Suppressor macrophage treated with lipopolysaccharide for 4 hours (primary cell): ENCODE results near the gene GRAMD1B.
A peak's percentile ranks its signal among the peaks of the same experiment; 100 is the strongest.

ENCODE experiments used
- DNase-seq: peaks from one replicate; pipeline ENCODE4 v3.0.0-alpha.2; 2020

The GRAMD1B gene

GRCh38 chr11:123409456-123410217 lies 20.4 kb upstream of the GRAMD1B start:
- no peak for DNase-seq

DNA sequence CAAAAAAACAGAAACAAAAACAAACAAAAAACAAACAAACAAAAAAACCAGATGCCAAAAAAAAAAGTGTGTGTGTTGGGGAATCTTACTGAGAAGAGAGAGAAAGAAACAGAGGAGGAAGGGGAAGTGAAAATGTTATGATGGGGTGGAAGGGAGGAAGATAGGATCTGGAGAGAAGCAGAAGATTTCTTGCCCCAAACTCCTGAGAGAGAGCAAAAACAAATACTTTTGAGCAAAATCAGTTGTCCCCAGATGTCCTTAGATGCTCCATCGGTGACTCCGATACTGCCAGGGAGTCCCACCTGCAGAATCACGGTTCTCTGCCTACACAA lies 19.9 kb upstream of the GRAMD1B start:
- no peak for DNase-seq

DNA sequence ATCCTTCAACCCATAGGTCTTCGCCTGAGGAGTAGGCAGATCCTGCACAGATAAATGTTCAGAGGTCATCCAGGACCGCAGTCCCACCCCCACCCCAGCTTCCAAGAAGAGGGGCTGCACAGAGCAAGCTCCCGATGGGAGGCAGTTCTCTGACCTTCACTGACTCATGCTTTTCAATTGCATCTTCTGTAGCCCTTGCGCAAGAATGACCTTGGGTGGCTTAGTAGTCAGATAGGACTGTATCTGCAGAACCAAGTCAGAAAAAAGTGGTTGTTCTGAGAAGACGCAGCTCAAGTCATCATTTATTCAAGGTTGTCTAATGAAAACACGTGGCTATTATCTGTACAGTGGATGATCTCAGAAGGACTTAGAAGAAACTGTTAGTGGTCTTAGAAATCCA lies 16.4 kb upstream of the GRAMD1B start:
- DNase-seq, result peak; percentile 77

DNA sequence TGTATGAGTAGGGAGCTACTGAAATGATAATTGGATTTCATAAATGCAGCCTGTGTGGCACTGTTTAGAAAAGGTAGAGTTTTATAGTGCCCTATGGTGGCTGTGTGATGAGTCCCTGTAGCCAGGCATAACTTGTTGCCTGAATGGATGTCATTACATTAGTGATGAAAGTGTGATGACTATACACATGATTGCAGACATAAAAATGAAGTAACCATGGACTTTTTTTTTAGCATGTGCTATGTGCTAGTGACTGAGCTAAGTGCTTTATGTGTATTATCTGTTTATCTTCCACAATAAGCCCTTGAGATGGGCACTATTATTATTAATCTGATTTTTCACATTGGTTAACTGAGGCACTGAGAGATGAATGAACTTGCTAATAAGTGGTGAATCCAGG lies 13.5 kb upstream of the GRAMD1B start:
- DNase-seq, result peak; percentile 62

GRCh38 chr11:123418351-123419114 lies 11.5 kb upstream of the GRAMD1B start:
- no peak for DNase-seq

- no peak for DNase-seq
These were observed 10.2 kb upstream of the GRAMD1B start for GRCh38 chr11:123419731-123420452.

- peak; percentile 87 for DNase-seq
These were observed 8.5 kb upstream of the GRAMD1B start for GRCh38 chr11:123421589-123421988.

DNA sequence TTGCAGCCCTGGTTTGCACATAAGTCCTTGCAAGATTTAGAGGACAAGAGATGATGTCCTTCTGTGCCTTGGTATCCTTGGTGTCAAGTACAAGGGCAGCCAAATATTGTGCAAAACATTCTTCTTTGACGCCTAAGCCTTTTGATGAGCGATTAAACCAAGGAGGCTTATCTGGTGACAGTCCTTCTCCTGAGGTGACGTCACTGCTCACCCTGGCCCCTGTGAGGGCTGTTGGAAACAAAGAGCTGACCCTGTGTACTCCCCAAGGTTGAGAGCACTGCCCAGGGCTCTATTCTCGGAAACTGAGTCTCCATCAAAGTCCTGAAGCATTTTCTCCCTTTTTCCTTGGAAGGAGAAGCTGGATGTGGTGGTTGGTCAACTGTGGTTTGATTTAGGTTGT lies 4.7 kb upstream of the GRAMD1B start:
- DNase-seq, result no peak

DNA sequence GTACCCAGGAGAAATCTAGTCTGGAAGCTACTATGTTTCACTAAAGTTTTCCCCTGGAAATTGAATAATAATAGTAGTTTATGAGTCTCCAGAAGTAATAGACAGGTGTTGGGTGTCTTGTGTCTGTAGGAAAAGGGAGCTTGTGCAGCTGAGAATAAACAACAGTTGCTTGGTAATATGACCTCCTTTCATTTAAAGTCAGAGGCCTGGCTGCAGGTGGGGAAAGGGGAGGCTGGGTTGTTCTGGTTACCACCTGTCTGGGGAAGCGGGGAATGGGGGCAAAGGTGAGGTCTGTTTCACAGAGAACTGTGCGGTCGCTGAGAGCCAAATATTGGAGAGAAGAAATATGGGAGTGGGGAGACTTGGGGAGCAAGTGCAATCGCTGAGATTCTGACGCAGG lies 3.3 kb upstream of the GRAMD1B start:
- DNase-seq, result no peak

- no peak for DNase-seq
These were observed 2.7 kb upstream of the GRAMD1B start for GRCh38 chr11:123427405-123427804.

DNA sequence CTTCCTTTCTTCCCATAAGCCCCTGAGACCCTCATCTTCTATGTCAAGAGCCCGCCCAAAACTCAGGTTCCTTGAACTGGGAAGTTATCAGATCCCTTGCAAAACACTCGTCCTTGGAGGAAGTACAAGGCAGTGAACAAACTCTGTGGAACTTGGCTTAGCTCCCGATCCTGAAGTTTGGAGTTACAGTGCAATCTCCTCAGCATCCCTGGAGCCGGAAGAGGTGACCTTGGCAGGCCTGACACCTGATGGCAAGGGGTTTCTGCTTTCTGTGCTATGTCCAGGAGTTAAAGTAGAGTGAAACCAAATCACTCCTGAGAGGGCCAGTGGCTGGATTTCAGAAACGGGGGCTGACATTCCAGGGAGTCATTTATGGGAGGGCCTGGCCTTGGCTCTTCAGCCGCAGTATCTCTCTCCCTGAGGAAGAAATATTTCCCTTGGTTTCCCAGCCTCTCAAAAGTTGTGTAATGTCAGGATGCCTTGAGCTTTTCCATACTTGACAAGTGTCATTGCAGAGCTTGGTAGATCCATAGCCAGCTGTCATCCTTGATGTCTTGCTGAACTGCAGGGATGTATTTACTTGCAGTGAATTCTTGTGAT lies 1.9 kb upstream of the GRAMD1B start:
- DNase-seq, result no peak

DNA sequence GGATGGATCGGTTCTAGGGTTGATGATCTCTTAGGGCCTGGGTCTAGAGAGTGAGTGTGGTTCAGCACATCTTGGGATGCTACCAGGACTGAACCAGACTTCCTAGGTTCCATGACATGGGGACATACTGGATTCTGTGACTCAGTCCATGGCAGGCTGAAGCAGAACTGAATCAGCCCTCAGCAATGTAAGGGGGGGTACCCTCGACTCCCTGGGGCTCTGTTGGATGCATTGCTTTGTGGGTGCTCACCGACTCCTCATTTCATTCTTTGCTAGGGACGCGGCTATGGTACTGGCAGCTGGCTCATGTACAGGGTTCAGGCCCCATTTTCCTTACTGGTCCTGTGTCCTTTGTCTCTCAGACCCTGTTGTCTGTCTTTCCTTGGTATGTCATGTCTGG lies 733 bp upstream of the GRAMD1B start:
- DNase-seq, result no peak

DNA sequence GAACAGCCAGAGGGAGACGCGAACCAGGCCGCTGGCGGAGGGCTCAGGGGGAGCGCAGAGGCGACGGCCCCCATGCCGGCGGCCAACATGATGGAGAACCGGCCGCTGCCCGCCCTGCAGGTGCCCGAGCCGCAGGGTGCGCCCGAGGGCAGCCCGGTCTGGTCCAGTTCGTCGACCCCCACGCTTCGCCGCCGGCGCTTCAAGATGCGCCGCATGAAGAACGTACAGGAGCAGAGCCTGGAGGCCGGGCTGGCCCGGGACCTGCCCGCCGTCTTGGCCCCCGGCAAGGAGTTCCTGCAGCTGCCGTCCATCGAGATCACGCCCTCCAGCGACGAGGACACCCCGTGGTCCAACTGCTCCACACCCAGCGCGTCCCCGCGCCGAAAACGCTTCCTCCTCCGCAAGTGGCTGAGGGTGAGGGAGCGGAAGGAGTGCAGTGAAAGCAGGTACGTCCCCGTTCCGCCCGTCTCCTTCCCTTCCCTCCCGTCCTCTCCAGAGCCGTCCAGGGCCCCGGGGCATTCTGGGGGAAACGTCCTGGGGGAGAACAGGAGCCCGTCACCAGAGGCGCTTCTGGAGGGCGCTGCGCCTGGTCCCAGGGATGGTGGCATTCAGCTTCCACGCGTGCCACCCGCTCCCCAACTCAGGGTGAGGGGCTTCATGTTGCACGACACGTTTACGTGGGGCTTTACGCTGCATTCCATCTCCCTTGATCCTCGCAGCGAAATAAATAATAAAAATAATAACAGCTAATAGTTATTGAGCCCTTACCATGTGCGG lies 840 bp downstream of the GRAMD1B start:
- DNase-seq, result peak; percentile 68

- no peak for DNase-seq
These were observed 1.6 kb downstream of the GRAMD1B start for GRCh38 chr11:123431619-123432018.

- DNase-seq, result no peak
These were observed 4.2 kb downstream of the GRAMD1B start for GRCh38 chr11:123434262-123434661.

- DNase-seq, result peak; percentile 49
These were observed 4.8 kb downstream of the GRAMD1B start for GRCh38 chr11:123434911-123435310.

DNA sequence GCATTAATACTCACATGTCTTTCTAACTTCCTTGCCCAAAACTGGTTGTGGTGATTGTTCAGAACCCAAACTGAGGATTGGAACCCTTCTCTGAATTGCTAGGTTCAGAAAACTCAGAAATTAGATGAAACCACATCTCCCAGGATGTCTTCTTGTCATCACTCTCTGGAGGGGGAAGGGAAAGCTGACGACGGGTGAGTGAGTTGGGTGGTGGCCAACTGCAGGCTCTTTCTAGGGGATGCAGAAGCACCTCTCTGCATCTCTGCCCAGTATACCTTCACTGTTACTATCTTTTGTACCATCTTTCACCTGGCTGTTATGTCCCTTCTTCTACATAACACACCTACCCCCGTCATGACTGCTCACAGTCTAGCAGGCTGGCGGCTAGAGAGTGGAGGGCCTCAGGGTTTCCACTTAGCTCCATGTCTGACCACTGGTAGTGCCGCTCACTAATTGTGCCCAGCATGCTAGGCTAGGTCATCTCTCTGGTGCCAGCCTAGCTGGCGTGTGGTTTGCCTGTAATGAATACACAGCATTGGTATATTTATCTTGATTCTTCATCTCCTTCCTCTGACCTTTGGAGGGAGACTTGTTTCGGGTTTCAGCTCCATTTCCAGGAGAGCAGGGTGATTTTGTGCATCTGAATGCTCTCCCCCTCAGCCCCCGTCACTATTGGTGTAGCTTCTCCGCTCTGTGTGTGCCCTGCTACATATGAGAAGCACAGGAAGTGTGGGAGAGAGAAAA lies 7.3 kb downstream of the GRAMD1B start:
- DNase-seq, result no peak

DNA sequence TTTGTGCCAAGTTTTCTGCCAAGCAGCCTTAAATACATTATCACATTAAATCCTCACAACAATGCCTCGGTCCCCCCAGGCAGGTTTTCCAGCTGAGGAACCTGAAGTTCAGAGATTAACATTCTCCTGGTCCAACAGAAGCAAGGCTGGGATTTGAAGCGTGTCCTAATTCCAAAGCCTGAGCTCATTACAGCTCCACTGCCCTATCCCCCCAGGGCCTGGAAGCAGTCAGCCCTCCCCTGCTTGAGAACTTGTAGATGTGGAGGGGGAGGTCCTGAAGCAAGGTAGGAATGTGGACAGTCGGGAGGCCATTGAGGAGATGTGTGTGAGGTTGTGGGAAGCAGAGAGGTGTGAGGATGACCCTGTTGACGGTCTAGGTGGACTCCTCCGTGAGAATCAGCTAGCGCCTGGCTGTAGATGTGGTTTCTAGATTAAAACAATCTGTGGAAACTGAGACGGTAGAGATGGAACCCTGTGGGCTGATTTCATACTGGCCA lies 8.1 kb downstream of the GRAMD1B start:
- DNase-seq, result no peak

DNA sequence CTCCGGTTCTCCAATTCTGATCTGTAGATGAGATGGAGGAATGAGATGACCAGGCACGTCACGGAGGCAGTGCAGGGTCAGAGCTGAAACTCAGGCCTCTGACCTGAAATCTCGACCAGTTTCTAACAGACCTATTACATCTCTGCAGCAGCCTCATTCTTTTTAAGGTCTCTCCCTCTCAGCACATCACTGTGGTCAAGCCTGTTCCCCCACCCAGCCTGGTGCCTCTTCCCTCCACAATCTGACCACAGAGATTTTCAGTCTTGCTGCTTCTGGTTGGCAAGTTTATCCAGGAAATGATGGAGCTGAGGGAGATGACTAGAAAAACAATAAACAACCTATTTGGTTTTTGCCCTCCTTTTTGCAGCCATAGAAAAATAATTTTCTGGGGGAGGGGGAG lies 9.5 kb downstream of the GRAMD1B start:
- DNase-seq, result no peak

DNA sequence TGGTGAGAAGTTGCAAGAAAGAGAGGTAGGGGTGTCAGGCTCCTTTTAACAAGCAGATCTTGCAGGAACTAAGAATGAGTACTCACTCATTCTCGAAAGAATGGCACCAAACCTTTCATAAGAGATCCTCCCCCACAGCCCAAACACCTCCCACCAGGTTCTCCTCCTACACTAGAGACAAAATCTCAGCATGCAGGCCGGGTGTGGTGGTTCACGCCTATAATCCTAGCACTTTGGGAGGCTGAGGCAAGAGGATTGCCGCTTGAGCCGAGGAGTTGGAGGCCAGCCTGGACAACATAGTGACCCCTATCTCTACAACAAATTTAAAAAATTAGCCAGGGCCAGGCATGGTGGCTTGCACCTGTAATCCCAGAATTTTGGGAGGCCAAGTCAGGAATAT lies 11.1 kb downstream of the GRAMD1B start:
- no peak for DNase-seq

DNA sequence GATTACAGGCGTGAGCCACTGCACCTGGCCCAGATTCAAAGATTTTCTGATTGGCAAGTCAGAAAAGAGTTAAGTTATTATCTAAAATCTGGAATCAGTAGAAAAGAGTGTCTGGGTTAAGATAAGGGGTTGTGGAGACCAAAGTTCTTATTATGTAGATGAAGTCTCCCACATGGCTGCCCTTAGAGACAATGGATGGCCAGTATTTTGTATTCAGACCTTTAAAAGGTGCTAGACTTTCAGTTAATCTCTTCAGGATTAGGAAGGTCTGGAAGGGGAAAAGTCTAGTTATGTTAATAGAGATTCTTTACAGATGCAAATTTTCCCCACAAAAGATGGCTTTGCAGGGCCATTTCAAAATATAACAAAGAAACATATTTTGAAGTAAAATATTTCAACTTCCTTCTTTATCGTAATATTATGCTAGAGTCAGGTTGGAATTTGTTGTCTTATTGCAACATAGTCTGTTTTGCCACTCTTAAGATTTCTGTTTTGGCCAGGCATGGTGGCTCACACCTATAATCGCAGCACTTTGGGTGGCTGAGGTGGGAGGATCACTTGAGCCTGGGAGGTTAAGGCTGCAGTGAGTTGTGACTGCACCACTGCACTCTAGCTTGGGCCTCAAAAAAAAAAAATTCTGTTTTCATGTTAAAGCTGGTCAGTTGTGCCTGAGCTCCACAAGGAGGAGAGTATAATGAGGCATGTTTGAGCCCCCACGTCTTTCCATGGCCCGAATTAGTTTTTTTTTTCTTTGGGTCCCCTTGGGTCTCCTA lies 14.0 kb downstream of the GRAMD1B start:
- no peak for DNase-seq
